Stimulated activated CD8-positive, alpha-beta memory T cell treated with anti-CD3 and anti-CD28 coated beads, Interleukin-4, amount 100 ng/mL, for 48 hours (primary cell): ENCODE results near the gene STARD13.
"Not testable (repeated sequence)": the region's sequence is repeated elsewhere in the genome, so short reads cannot be mapped to it uniquely, and the experiment has no call there.

ENCODE experiments used
- DNase-seq: peaks from one replicate; pipeline ENCODE4 v3.0.0-alpha.2; 2020

STARD13 gene

GRCh38 chr13:33256148-33256840 is 29.3 kb downstream of the STARD13 start:
- DNase-seq, result no peak

- no peak for DNase-seq
Observed at GRCh38 chr13:33252135-33252534, 33.4 kb downstream of the STARD13 start.

GRCh38 chr13:33251131-33251661 is 34.4 kb downstream of the STARD13 start:
- no peak for DNase-seq

GRCh38 chr13:33250609-33251008 is 34.9 kb downstream of the STARD13 start:
- no peak for DNase-seq

- no peak for DNase-seq
Observed at GRCh38 chr13:33249894-33250293, 35.7 kb downstream of the STARD13 start.

GRCh38 chr13:33249066-33249465 is 36.5 kb downstream of the STARD13 start:
- no peak for DNase-seq

GRCh38 chr13:33245505-33246158 is 39.9 kb downstream of the STARD13 start:
- DNase-seq, result no peak

- no peak for DNase-seq
Observed at GRCh38 chr13:33244907-33245287, 40.7 kb downstream of the STARD13 start.

GRCh38 chr13:33244210-33244906 is 41.2 kb downstream of the STARD13 start:
- DNase-seq, result no peak

- DNase-seq, result no peak
Observed at GRCh38 chr13:33242984-33243617, 42.5 kb downstream of the STARD13 start.

GRCh38 chr13:33242372-33242771 is 43.2 kb downstream of the STARD13 start:
- DNase-seq, result not testable (repeated sequence)

- no peak for DNase-seq
Observed at GRCh38 chr13:33236021-33236420, 49.5 kb downstream of the STARD13 start.

GRCh38 chr13:33235564-33235963 is 50.0 kb downstream of the STARD13 start:
- no peak for DNase-seq

- DNase-seq, result no peak
Observed at GRCh38 chr13:33235078-33235477, 50.5 kb downstream of the STARD13 start.

GRCh38 chr13:33233547-33233946 is 52.0 kb downstream of the STARD13 start:
- no peak for DNase-seq

GRCh38 chr13:33232883-33233282 is 52.7 kb downstream of the STARD13 start:
- no peak for DNase-seq

- no peak for DNase-seq
Observed at GRCh38 chr13:33231339-33231738, 54.2 kb downstream of the STARD13 start.

- no peak for DNase-seq
Observed at GRCh38 chr13:33230178-33230881, 55.2 kb downstream of the STARD13 start.

GRCh38 chr13:33229446-33230177 is 55.9 kb downstream of the STARD13 start:
- DNase-seq, result no peak

- no peak for DNase-seq
Observed at GRCh38 chr13:33228648-33229445, 56.7 kb downstream of the STARD13 start.
